T1000 (cell line): ENCODE measurements around the gene PRC1.
"Not testable (repeated sequence)": the region's sequence is repeated elsewhere in the genome, so short reads cannot be mapped to it uniquely, and the experiment has no call there.

Experiments
- DNase-seq: peaks from one replicate; lab custom pipeline; 2025; ENCODE audit warnings: mixed read lengths; lab: John Stamatoyannopoulos, UW

The PRC1 gene

GRCh38 chr15:90934256-90934948 lies 59.9 kb downstream of the PRC1 start:
- peak; percentile 58 for DNase-seq

GRCh38 chr15:90933301-90933700 lies 61.0 kb downstream of the PRC1 start:
- no peak for DNase-seq

GRCh38 chr15:90932660-90932991 lies 61.7 kb downstream of the PRC1 start:
- no peak for DNase-seq

- peak; percentile 81 for DNase-seq
These were observed 62.3 kb downstream of the PRC1 start, which contains the start of gene HDDC3 for GRCh38 chr15:90931828-90932659. Gene HDDC3, minus strand, starts transcription at chr15:90932549. Its CDS starts 9 bp downstream, at chr15:90932540.

GRCh38 chr15:90931575-90931827 lies 62.8 kb downstream of the PRC1 start:
- DNase-seq, result no peak

GRCh38 chr15:90930861-90931574 lies 63.3 kb downstream of the PRC1 start:
- no peak for DNase-seq

GRCh38 chr15:90929246-90930019 lies 64.9 kb downstream of the PRC1 start:
- DNase-seq, result no peak

GRCh38 chr15:90928106-90928505 lies 66.2 kb downstream of the PRC1 start:
- DNase-seq, result not testable (repeated sequence)

GRCh38 chr15:90926766-90927165 lies 67.6 kb downstream of the PRC1 start:
- not testable (repeated sequence) for DNase-seq

GRCh38 chr15:90924375-90924774 lies 70.0 kb downstream of the PRC1 start:
- DNase-seq, result no peak

- DNase-seq, result not testable (repeated sequence)
These were observed 71.5 kb downstream of the PRC1 start for GRCh38 chr15:90922712-90923322.

- DNase-seq, result no peak
These were observed 72.4 kb downstream of the PRC1 start for GRCh38 chr15:90921887-90922286.

GRCh38 chr15:90918835-90919234 lies 75.5 kb downstream of the PRC1 start:
- DNase-seq, result no peak

- no peak for DNase-seq
These were observed 76.1 kb downstream of the PRC1 start for GRCh38 chr15:90918034-90918788.

GRCh38 chr15:90917569-90917968 lies 76.8 kb downstream of the PRC1 start:
- DNase-seq, result no peak

GRCh38 chr15:90916461-90916860 lies 77.9 kb downstream of the PRC1 start:
- no peak for DNase-seq
